C1 segment of cervical spinal cord (tissue), 14 donors: ENCODE measurements around the gene SPHK2.
"Not testable (repeated sequence)": the region's sequence is repeated elsewhere in the genome, so short reads cannot be mapped to it uniquely, and the experiment has no call there.

ENCODE experiments used
- DNase-seq, 14 donors: peaks; one replicate each; lab custom pipeline; 2025; lab: John Stamatoyannopoulos, UW

SPHK2 gene, protein sequence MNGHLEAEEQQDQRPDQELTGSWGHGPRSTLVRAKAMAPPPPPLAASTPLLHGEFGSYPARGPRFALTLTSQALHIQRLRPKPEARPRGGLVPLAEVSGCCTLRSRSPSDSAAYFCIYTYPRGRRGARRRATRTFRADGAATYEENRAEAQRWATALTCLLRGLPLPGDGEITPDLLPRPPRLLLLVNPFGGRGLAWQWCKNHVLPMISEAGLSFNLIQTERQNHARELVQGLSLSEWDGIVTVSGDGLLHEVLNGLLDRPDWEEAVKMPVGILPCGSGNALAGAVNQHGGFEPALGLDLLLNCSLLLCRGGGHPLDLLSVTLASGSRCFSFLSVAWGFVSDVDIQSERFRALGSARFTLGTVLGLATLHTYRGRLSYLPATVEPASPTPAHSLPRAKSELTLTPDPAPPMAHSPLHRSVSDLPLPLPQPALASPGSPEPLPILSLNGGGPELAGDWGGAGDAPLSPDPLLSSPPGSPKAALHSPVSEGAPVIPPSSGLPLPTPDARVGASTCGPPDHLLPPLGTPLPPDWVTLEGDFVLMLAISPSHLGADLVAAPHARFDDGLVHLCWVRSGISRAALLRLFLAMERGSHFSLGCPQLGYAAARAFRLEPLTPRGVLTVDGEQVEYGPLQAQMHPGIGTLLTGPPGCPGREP

DNA sequence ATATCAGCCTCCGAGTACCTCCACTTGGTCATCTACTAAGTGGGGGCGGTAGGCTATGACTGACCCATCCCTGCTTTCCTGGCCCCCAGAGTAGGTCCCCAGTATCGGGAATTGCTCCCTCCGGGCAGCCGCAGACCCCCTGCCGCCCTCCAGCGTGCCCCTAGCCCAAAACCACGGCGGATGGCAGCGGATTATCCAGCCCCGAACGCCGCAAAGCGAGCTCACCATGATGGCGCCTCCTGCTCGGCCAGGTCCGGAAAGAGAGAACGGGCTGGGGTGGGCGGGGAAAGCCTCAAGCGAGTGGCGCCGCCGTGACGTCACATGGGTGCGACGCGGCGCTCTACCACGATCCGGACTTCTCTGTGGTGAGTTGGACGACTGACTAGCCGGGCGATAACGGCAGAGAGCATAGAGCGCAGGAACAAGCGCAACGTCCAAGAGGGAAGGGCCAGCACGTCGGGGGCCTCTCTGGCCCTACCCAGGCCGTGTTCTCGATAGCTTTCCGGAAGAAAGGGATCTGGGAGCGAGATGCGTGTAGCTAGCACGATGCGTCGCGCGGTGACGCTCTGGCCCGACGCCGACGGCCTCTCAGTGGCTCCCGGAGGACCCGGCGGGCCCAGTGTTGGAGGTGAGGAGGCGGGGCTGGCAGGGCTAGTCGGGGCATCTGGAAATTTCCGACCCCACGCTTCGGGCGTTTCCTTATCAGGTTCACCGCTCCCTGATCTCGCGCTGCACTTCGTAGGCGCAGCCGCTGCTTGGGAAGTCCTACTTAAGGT lies at the start of gene SPHK2, which contains the start of gene RPL18:
Gene SPHK2, plus strand, starts transcription at position 591 of the 776 bp plus-strand sequence. CDS start 1,009 bp downstream, outside the sequence.
Gene RPL18, minus strand, starts transcription at position 263 of the 776 bp plus-strand sequence. Its CDS starts 35 bp downstream, at position 228.
- peak; percentile 95 to 100 (median 99) for DNase-seq

DNA sequence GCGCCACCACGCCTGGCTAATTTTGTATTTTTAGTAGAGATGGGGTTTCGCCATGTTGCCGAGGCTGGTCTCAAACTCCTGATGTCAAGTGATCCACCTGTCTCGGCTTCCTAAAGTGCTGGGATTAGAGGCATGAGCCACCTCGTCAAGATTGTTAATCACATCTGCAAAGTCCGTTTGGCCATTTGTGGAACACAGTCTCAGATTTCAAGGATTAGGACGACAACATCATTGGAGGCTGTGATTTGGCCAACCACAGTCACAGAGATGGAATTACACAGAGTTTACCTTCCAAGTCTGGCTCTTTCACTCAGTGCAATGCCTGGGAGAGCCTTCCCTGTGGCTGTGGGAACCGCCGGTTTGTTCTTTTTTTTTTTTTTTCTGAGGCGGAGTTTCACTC lies 49.5 kb upstream of the SPHK2 start:
- DNase-seq = no peak

DNA sequence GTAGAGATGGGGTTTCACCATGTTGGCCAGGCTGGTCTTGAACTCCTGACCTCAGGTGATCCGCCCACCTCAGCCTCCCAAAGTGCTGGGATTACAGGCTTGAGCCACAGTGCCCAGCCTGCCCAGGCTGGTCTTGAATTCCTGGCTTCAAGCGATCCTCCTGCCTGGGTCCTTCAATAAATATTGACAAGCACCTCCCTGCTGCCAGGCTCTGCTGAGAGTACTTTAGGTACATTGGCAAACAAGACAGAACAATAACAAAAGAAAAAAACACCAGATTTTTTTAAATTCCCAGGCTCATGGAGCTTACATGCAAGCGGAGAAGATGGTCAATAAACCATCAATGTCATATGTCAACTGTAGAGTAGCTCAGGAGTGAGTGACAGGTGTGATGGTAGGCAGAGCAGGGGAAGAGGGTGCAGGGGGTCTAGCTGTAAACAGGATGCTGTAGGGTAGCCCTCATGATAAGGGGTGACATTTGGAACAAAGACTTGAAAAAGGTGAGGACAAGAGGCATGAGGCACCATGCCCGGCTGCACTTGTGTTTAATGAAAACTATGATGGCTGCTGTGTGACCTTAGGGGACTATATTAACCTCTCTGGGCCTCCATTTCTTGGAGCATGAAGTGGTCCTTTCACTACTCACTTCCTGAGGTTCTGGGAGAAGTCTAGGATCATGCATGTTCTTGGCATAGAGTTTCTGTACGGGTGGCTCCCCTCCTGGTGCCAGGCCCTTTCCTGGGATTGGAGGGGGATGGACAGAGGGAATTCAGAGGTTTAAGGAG lies 47.7 kb upstream of the SPHK2 start:
- DNase-seq = no peak

DNA sequence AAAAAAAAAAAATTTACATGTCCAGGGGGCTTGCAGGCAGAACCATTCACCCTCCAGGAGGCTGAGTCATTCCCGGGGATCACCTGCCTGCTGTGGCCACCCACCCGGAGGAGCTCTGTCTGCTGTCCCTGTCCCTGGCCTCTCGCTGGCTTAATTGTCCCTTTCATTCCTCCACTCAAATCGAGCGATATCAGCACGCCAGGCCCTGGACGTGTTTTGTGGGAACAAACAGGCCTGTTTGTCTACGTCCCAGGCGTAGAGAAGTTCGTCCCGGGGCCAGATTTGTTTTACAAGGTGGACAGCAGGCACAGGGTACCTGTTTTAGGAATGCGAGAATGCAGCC lies 46.2 kb upstream of the SPHK2 start:
- no peak for DNase-seq

DNA sequence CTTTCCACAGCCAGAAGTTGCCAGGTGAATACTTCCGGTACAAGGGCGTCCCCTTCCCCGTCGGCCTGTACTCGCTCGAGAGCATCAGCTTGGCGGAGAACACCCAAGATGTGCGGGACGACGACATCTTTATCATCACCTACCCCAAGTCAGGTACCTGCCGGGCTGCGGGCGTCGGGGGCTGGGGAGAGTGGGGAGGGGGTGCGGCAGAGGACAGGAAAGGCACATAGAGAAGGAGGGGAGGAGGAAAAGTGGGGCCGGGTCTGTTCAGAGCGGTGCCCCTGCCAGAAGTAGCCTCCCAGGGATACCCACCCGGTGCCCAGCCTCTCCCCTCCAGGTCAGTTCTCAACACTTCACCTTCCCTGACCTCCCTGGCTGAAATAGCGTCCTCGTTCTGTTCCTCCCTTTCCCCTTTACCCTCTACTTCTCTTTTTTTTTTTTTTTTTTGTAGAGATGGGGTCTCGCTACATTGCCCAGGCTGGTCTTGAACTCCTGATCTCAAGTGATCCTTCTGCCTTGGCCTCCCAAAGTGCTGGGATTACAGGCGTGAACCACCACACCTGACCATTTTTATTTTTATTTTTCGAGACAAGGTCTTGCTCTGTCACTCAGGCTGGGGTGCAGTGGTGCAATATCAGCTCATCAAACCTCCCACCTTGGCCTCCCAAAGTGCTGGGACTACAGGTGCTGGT lies 43.2 kb upstream of the SPHK2 start:
- DNase-seq = no peak

DNA sequence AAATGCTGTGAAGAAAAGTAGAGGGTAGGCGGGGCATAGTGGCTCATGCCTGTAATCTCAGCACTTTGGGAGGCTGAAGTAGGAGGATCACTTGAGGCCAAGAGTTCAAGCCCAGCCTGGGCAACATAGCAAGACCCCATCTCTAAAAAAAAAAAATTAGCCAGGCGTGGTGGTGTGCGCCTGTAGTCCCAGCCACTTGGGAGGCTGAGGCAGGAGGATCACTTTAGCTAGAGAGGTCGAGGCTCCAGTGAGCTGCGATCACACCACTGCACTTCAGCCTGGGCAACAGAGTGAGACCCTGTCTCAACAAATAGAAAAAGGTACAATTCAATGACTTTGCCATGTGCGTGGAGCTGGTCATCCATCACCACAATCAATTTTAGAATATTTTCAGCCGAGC lies 41.4 kb upstream of the SPHK2 start:
- DNase-seq = not testable (repeated sequence)

DNA sequence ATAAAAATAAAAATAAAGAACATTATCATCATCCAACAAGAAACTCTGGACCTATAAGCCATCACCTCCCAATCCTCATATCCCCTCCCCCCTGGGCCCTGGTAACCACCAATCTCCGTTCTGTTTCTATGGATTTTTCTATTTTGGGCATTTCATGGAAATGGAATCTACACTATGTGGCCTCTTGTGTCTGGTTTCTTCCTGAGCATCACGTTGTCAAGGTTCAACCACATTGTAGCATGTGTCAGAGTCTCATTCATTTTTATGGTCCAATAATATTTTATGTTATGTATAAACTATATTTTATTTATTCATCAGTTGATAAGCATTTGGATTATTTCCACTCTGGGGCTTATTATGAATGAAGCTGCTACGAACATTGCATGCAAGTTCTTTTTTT lies 40.4 kb upstream of the SPHK2 start:
- DNase-seq = no peak

DNA sequence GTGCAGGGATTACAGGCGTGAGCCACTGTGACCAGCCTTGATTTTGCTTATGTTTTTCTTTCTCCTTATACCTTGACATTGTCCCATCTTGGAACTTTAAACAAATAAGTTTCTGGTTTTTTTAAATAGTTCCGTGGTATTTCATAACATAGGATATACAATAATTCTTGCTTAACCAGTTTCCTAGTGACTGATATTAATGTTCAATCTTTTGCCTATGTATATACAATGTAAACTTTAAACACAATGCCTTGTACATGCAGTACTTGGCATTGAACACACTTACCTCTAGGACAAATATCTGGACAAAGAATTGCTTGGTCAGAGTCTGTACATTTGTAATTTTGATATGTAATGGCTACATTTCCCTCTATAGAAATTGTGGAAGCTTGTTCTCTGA lies 37.1 kb upstream of the SPHK2 start:
- DNase-seq = no peak

DNA sequence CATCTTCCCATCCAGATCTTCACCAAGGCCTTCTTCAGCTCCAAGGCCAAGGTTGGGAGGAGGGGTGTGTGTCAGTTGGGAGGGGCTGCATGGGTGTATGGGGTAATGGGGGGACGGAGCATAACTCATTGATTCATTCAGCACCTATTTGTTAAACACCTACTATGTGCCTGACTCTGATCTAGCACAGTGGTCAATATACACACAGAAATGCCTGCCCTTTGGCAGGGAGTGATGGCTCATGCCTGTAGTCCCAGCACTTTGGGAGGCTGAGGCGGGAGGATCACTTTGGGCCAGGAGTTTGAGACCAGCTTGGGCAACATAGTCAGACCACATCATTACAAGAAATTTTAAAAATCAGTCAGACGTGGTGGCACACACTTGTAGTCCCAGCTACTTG lies 31.9 kb upstream of the SPHK2 start:
- no peak for DNase-seq

DNA sequence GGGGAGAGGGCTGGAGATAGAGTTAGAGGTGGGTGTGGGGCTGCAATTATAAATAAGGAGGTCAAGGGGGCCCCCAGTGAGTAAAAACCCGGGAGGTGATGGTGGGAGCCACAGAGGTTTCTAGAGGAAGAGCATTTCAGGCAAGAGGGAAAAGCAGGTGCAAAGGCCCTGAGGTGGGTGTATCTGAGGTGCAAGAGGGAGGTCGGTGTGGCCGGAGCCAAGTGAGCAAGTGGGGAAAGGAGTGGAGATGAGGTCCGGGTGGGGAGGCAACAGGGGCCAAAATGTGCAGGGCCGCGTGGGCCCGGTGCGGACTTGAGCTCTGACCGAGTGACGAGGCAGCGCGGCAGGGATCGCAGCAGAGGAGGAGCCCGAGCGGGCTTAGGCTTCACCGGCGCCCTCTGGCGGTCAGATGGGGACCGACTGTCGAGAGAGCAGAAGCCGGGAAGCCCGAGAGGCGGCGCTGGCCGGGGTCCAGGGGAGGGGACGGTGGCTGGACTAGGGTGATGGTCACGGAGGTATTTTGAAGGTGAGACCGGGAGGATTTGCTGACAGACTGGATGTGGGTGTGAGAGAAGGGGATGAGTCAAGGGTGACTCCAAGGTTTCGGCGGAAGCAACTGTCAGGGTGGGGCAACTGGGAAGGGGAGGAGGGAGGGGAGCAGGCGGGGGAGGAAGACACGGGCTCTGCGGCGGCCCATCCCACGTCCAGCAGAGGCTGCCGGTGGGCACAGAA lies 30.5 kb upstream of the SPHK2 start:
- peak in 13 of 14 donors; percentile 19 to 85 (median 62) for DNase-seq

DNA sequence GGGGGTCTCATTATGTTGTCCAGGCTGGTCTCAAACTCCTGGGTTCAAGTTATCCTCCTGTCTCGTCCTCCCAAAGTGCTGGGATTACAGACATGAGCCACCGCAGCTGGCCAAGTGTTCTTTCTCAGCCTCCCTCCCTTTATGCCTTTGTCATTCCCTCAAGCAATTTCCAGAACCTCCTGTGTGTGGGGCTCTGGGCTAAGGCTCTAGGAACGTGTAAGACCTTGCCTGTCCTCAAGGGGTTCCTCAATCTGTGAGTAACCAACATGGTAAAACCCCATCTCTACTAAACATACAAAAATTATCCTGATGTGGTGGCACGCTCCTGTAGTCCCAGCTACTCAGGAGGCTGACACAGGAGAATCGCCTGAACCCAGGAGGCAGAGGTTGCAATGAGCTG lies 28.3 kb upstream of the SPHK2 start:
- no peak for DNase-seq

DNA sequence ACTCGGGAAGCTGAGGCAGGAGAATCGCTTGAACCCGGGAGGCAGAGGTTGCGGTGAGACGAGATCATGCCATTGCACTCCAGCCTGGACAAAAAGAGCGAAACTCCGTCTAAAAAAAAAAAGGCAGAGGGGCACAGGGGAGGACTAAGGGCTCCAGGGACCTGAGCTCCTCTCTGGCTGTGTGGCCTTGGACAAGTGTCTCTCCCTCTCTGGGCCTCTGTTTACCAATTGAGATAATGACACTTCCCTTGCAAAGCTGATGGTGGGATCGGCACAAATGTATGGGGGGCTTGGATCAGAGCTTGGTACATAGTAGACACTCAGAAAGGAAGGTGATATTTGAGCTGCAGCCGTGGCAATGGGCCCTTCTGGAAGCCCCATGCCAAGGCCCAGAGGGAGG lies 24.1 kb upstream of the SPHK2 start:
- no peak for DNase-seq

DNA sequence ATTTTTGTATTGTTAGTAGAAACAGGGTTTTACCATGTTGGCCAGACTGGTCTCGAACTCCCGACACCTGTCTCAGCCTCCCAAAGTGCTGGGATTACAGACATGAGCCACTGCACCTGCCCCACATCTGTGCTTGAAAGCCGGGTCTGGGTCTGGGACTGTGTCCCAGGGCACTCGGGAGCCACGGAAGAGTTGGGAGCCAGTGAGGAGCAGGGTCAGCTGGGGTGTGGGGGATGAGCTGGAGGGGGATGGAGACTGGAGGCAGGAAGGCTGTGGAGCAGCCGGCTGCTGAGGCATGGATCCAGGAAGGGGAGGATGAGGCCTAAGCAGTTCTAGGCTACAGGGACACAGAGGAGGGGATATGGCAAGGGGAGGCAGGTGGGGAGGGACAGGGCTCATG lies 23.5 kb upstream of the SPHK2 start:
- DNase-seq = no peak

DNA sequence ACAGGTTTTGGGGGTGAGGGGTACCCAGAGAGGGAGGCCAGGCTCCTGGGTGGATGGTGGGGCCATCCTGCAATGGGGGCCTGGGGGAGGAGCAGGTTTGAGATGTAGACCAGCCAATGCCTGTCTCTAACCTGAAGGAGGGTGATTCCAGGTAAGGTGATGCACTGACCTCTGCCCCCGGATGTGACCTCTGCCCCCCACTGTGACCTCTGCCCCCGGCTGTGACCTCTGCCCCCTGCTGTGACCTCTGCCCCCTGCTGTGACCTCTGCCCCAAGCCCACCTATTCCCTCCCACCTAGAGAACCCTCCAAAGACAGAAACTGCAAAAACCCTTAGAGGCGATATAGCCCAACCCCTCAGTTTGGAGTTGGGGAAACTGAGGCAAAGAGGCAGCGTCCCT lies 23.1 kb upstream of the SPHK2 start:
- DNase-seq = no peak

DNA sequence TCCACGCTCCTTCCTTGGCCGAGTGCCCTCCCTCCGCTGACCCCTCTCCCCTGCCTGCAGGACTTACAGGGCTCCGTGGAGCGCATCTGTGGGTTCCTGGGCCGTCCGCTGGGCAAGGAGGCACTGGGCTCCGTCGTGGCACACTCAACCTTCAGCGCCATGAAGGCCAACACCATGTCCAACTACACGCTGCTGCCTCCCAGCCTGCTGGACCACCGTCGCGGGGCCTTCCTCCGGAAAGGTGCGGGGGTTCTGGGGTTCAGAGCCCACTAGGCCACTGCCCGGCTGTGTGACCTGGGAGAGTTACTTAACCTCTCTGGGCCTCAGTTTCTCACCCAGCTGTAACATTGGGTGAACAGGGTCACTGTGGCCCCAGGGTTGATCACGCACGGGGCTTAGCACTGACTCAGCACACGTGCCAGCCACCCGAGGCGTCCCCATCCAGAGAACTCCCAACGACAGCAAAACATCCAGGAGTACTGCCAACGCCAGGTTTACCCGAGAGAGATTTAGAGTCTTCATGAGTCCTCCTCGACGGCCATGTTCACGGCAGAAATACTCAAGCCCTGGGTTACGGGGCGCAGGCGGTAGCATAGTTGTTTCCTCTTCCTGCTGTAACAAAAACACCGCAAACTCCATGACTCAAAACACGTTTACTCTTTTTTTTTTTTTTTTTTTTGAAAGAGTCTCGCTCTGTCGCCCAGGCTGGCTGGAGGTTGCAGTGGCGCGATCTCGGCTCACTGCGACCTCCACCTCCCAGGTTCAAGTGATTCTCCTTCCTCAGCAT lies 22.4 kb upstream of the SPHK2 start:
- no peak for DNase-seq

DNA sequence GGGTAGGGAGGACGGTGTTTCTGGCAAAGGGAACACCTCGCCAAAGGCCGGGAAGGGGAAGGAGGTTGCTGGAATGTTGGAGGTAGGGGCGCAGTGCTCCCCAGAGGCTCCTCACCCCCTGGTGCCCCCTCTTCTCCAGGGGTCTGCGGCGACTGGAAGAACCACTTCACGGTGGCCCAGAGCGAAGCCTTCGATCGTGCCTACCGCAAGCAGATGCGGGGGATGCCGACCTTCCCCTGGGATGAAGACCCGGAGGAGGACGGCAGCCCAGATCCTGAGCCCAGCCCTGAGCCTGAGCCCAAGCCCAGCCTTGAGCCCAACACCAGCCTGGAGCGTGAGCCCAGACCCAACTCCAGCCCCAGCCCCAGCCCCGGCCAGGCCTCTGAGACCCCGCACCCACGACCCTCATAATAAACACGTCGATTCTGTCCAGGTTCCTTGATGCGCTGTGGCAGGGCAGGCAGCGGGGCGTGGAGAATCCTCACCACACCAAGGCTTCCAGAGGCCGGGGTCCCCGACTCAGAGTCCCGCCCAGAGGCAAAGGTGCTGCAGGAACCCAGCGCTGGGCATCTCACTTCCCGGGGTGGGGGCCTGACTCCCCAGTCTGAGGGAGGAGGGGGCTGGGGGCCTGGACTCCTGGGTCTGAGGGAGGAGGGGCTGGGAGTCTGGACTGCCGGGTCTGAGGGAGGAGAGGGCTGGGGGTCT lies 20.2 kb upstream of the SPHK2 start:
- no peak for DNase-seq

DNA sequence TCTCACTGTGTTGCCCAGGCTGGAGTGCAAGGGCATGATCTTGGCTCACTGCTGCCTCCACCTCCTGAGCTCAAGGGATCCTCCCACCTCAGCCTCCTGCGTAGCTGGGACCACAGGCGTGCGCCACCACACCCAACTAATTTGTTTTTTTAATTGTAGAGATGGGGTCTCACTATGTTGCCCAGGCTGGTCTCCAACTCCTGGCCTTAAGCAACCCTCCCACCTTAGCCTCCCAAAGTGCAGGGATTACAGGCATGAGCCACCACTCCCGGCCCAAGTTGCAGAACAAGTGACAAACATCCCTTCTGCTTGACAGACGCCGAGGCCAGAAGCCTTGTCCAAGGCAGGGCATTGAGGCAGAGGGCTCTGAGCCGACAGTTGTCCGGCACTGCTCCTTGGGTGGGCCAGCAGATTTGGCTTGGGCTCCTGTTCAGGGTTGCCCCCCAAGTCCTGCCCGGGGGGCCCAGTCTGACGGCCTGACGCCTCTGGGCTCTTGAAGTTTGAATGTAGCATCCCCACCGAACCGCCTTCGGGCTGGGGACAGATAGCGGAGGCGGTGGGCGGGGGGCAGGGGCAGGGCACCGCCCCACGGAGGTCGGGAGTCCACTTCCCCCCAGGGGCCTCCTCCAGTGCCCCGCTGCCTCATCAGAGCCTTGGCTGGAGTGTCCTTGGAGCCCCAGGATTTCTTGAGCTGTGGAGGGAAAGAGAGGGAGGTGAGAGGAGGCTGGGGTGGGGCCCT lies 18.5 kb upstream of the SPHK2 start:
- DNase-seq = no peak

DNA sequence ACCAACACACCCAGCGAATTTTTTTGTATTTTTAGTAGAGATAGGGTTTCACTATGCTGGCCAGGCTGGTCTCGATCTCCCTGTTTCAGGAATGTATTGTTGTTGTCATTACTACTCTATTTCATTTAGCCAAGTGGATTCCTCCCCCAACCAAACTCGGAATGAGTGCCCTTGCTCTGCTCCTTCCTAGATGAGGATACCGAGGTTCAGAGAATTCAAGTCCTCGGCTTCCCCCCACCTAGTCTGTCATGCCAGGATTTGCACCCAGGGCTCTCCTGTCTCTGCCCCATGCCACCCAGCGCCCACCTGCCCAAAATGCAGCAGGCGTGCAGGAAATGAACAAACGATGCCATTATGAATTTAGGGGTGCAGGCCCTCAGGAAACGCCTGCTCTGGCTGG lies 16.3 kb upstream of the SPHK2 start:
- no peak for DNase-seq
